ENCODE results near the gene CASKIN1.

The CASKIN1 gene

DNA sequence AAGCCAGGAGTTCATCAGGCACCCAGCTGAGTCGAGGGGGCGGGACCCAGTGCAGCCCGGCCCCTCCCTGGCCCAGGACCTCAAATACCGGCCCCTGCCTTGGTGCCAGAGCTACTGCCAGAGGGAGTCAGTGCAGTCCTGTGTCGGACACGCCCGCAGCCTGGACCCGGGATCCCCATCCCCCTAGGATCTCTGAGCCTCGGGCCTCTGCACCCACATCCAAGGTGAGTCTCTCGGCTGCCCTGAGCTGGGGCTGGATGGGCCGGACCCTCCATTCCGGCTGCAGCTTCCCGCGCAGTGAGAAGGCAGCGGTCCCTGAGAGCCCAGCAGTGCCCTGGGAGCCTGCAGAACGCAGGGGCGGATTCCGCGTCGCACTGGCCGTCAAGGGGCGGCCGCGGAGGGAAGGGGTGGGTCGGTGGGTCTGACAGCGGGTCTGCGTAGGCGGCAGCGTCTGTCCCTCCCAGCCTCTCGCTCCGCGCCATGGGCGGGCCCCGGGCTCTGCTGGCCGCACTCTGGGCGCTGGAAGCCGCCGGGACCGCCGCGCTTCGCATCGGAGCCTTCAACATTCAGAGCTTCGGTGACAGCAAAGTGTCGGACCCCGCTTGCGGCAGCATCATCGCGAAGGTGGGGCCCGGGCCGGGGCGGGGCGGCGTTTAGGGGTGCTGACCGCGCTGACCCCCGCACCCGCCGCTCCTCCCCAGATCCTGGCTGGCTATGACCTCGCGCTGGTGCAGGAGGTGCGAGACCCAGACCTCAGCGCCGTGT is 40.1 kb upstream of the CASKIN1 start, which contains the start of gene DNASE1L2:
Gene DNASE1L2, plus strand, starts transcription at position 108 of the 765 bp plus-strand sequence. Its CDS starts 373 bp downstream, at position 481.
- TF ChIP-seq POLR2AphosphoS5 (IDR thresholded peaks at IDR 0.05; ENCODE audit: low read depth, low read length), result no peak
- TF ChIP-seq TAF1 (IDR thresholded peaks at IDR 0.05; ENCODE audit: borderline replicate concordance, insufficient read depth, low read length), result no peak
- TF ChIP-seq SIN3A (IDR thresholded peaks at IDR 0.05; ENCODE audit: borderline replicate concordance, insufficient read depth, low read length), result no peak
- TF ChIP-seq REST (IDR thresholded peaks at IDR 0.05; ENCODE audit: insufficient read depth in 1 of 2, low read depth in 2 of 2, low read length in 2 of 2), result no peak
- no peak for TF ChIP-seq FOXP2 (optimal IDR thresholded peaks at IDR 0.05; ENCODE audit: borderline replicate concordance, extremely low read depth, extremely low read length, insufficient read depth)

GRCh38 chr16:2235695-2236336 is 39.4 kb upstream of the CASKIN1 start:
- TF ChIP-seq POLR2AphosphoS5 (IDR thresholded peaks at IDR 0.05; ENCODE audit: low read depth, low read length), result peak; percentile 55
- TF ChIP-seq FOXP2 (optimal IDR thresholded peaks at IDR 0.05; ENCODE audit: borderline replicate concordance, extremely low read depth, extremely low read length, insufficient read depth), result no peak

DNA sequence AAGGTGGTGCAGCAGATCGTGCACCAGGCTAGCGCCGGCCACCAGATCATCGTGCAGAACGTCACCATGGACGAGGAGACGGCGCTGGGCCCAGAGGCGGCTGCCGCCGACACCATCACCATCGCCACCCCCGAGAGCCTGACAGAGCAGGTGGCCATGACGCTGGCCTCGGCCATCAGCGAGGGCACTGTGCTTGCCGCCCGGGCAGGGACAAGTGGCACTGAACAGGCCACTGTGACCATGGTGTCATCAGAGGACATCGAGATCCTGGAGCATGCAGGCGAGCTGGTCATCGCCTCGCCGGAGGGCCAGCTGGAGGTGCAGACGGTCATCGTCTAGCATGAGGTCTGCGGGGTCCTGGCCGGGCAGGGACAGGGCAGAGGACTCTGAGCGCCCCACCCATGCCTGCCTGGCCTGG is 38.8 kb upstream of the CASKIN1 start:
- TF ChIP-seq TAF1 (IDR thresholded peaks at IDR 0.05; ENCODE audit: borderline replicate concordance, insufficient read depth, low read length) (no peak), REST (IDR thresholded peaks at IDR 0.05; ENCODE audit: insufficient read depth in 1 of 2, low read depth in 2 of 2, low read length in 2 of 2) (no peak), SIN3A (IDR thresholded peaks at IDR 0.05; ENCODE audit: borderline replicate concordance, insufficient read depth, low read length) (no peak), POLR2AphosphoS5 (IDR thresholded peaks at IDR 0.05; ENCODE audit: low read depth, low read length) (no peak), FOXP2 (optimal IDR thresholded peaks at IDR 0.05; ENCODE audit: borderline replicate concordance, extremely low read depth, extremely low read length, insufficient read depth) (no peak)

- TF ChIP-seq SIN3A (IDR thresholded peaks at IDR 0.05; ENCODE audit: borderline replicate concordance, insufficient read depth, low read length) (no peak), POLR2AphosphoS5 (IDR thresholded peaks at IDR 0.05; ENCODE audit: low read depth, low read length) (no peak), REST (IDR thresholded peaks at IDR 0.05; ENCODE audit: insufficient read depth in 1 of 2, low read depth in 2 of 2, low read length in 2 of 2) (no peak), FOXP2 (optimal IDR thresholded peaks at IDR 0.05; ENCODE audit: borderline replicate concordance, extremely low read depth, extremely low read length, insufficient read depth) (no peak), TAF1 (IDR thresholded peaks at IDR 0.05; ENCODE audit: borderline replicate concordance, insufficient read depth, low read length) (no peak)
Observed at GRCh38 chr16:2234813-2235170, 38.4 kb upstream of the CASKIN1 start.

DNA sequence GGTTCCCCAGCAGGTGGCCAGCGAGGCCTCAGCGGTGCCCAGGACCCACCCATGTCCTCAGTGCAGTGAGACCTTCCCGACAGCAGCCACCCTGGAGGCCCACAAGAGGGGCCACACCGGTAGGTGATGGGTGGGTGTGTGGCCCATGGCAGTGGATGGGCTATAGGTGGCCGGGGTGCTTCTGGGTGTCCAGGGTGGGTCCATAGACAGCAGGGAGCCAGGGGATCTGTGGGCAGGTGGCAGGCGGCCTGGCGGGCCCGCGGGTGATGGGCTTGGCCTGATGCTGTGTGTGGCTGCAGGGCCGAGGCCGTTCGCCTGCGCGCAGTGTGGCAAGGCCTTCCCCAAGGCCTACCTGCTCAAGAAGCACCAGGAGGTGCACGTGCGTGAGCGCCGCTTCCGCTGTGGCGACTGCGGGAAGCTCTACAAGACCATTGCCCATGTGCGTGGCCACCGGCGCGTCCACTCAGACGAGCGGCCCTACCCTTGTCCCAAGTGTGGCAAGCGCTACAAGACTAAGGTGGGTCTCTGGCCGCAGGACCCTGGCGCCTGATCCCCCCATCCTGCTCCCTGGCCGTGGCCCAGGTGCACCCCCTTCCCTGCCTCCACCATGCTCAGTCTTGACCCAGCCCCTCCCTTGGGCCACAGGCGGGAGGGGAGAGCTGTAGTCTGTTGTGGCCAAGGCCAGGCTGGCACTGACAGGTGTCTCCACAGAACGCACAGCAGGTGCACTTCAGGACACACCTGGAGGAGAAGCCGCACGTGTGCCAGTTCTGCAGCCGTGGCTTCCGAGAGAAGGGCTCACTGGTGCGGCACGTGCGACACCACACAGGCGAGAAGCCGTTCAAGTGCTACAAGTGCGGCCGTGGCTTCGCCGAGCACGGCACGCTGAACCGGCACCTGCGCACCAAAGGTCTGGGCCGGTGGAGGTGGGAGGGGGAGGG is 37.7 kb upstream of the CASKIN1 start:
- TF ChIP-seq REST (IDR thresholded peaks at IDR 0.05; ENCODE audit: insufficient read depth in 1 of 2, low read depth in 2 of 2, low read length in 2 of 2) (no peak), POLR2AphosphoS5 (IDR thresholded peaks at IDR 0.05; ENCODE audit: low read depth, low read length) (no peak), FOXP2 (optimal IDR thresholded peaks at IDR 0.05; ENCODE audit: borderline replicate concordance, extremely low read depth, extremely low read length, insufficient read depth) (no peak), TAF1 (IDR thresholded peaks at IDR 0.05; ENCODE audit: borderline replicate concordance, insufficient read depth, low read length) (no peak), SIN3A (IDR thresholded peaks at IDR 0.05; ENCODE audit: borderline replicate concordance, insufficient read depth, low read length) (no peak)

Measured in PFSK-1 (cell line).